HepG2 (cell line): Measurements from ENCODE around the gene NKAIN4. TPM values are rescaled to one million over a fixed set of nuclear protein-coding genes. Genes with fewer than 3 reads are reported as not detected.

Source experiments
- ATAC-seq: fragments of 200-7000 bp; cut with Tn5 transposase; 3 replicates; pipeline ENCODE4 v1.9.1; 2020; ENCODE audit warnings: mild to moderate bottlenecking, moderate library complexity
- BruUV-seq: library from RNA; stranded (reverse); fragments of 400-500 nt; replicated peaks from 2 replicates; lab custom pipeline; 2021; lab: Mats Ljungman, UMichigan
- CTCF ChIA-PET: fragments of 300-600 bp; formaldehyde crosslinking; extraction: SDS; loops from one replicate; lab custom pipeline; 2021; ENCODE audit warnings: low total read pairs, inconsistent platforms, low intra/inter-chr PET ratio; lab: Yijun Ruan, JAX
- POLR2A ChIA-PET: fragments of 350-600 bp; sonication (Branson Sonifier 250); formaldehyde crosslinking; loops from one replicate; lab custom pipeline; 2020; ENCODE audit warnings: antibody characterized with exemption, inconsistent platforms; lab: Yijun Ruan, JAX
- DNase-seq: peaks from one replicate; pipeline ENCODE4 v3.0.0-alpha.2; 2015; ENCODE audit warnings: low spot score
- FAIRE-seq: peaks from 3 replicates; lab custom pipeline; 2011; peaks lifted over from hg19 to GRCh38; lab: Jason Lieb, UNC
- H2AFZ ChIP-seq: one replicate; pipeline ENCODE4 v1.6.1; 2011; ENCODE audit warnings: low read length, inconsistent platforms
- H3K27ac ChIP-seq: fragments of 300-600 bp; 3 replicates; pipeline ENCODE4 v1.8.0; 2011; ENCODE audit warnings: mixed run types, mild to moderate bottlenecking, mixed read lengths, low read length, inconsistent platforms; ENCODE audit not compliant: insufficient read depth; ENCODE audit errors: extremely low read length
- H3K27me3 ChIP-seq, 2 experiments: fragments of 200-600 bp in 1 of 2; 2 replicates in 1 of 2; 3 replicates in 1 of 2; pipeline versions ENCODE4 v1.6.0 to v1.8.0; 2011; ENCODE audit warnings: low read length in 2 of 2, mild to moderate bottlenecking in 2 of 2, moderate library complexity in 2 of 2, inconsistent platforms in 1 of 2; ENCODE audit not compliant: insufficient read depth in 2 of 2, control insufficient read depth in 1 of 2
- H3K36me3 ChIP-seq, 2 experiments: fragments of 200-600 bp in 1 of 2; replicated peaks in 1 of 2; 2 replicates in 1 of 2; 3 replicates in 1 of 2; pipeline versions ENCODE4 v1.5.1 to v1.8.0; 2011; ENCODE audit warnings: low read length in 2 of 2, inconsistent platforms in 1 of 2; ENCODE audit not compliant: insufficient read depth in 2 of 2, control insufficient read depth in 1 of 2
- H3K4me1 ChIP-seq: 2 replicates; pipeline ENCODE4 v1.5.1; 2012; ENCODE audit warnings: low read length, inconsistent platforms; ENCODE audit not compliant: insufficient read depth
- H3K4me2 ChIP-seq: 2 replicates; pipeline ENCODE4 v1.6.0; 2011; ENCODE audit warnings: low read depth, low read length, inconsistent platforms
- H3K4me3 ChIP-seq, 3 experiments: fragments of 200-600 bp in 1 of 3; sonication (generic), shearing (Covaris generic) in 1 of 3; replicated peaks in 1 of 3; 2 replicates each; pipeline ENCODE4 v1.5.1; 2011 to 2016; ENCODE audit warnings: low read length in 3 of 3, inconsistent platforms in 2 of 3, low read depth in 2 of 3, mild to moderate bottlenecking in 2 of 3, control low read depth in 1 of 3, mixed read lengths in 1 of 3; ENCODE audit not compliant: insufficient read depth in 1 of 3
- H3K79me2 ChIP-seq: one replicate; pipeline ENCODE4 v1.6.1; 2011; ENCODE audit warnings: low read length, inconsistent platforms; ENCODE audit not compliant: insufficient read depth
- H3K9ac ChIP-seq: 2 replicates; pipeline ENCODE4 v1.6.0; 2011; ENCODE audit warnings: mild to moderate bottlenecking, low read depth, low read length, inconsistent platforms; ENCODE audit not compliant: insufficient read depth
- H3K9me3 ChIP-seq: 2 replicates; pipeline ENCODE4 v1.5.1; 2012; ENCODE audit warnings: mild to moderate bottlenecking, low read length
- H4K20me1 ChIP-seq: 2 replicates; pipeline ENCODE4 v1.6.0; 2011; ENCODE audit warnings: inconsistent platforms, mild to moderate bottlenecking, low read length, moderate library complexity; ENCODE audit not compliant: insufficient read depth
- CEBPB ChIP-seq: IDR thresholded peaks from 2 replicates; pipeline ENCODE4 v1.6.1; 2011; ENCODE audit warnings: low read depth, low read length, improper control_type of control experiment, borderline replicate concordance
- ELF4 ChIP-seq: sonication (generic); formaldehyde crosslinking; IDR thresholded peaks from 2 replicates; pipeline ENCODE4 v1.5.0; 2020; ENCODE audit warnings: missing genetic modification reagents, mild to moderate bottlenecking, moderate library complexity, borderline replicate concordance
- RBM22 ChIP-seq: fragments of 200-400 bp; formaldehyde crosslinking; optimal IDR thresholded peaks from 2 replicates; pipeline ENCODE3; 2017; ENCODE audit warnings: mild to moderate bottlenecking, low read length, moderate library complexity
- TBX2 ChIP-seq: sonication (generic); formaldehyde crosslinking; IDR thresholded peaks from 2 replicates; pipeline ENCODE4 v1.5.0; 2020; ENCODE audit warnings: missing genetic modification reagents, mild to moderate bottlenecking, borderline replicate concordance
- TRIM22 ChIP-seq: fragments of 450-650 bp; IDR thresholded peaks from 2 replicates; pipeline ENCODE4 v1.6.1; 2017
- ZNF33A ChIP-seq: sonication (generic); formaldehyde crosslinking; IDR thresholded peaks from 2 replicates; pipeline ENCODE4 v1.5.1; 2020; ENCODE audit warnings: missing genetic modification reagents, mild to moderate bottlenecking, moderate library complexity, borderline replicate concordance
- ZNF687 ChIP-seq: sonication (generic); formaldehyde crosslinking; IDR thresholded peaks from 2 replicates; pipeline ENCODE4 v1.5.1; 2020; ENCODE audit warnings: mild to moderate bottlenecking, missing genetic modification reagents, moderate library complexity
- WGBS: methylation state at CpG from one replicate; pipeline ENCODE4 v1.1.6; 2017; ENCODE audit warnings: low lambda C conversion rate; 5-methylcytosine and 5-hydroxymethylcytosine counted together
- in situ Hi-C: cut with HindIII; loops from 2 replicates; pipeline ENCODE4 v1.10.0; 2017; ENCODE audit warnings: low pct_unique_long_range_greater_than_20kb; ENCODE audit not compliant: extremely low pct_ligation_motif_present
- intact Hi-C: fragments of 100-400 bp; cut with micrococcal nuclease; formaldehyde crosslinking; loops from one replicate; pipeline ENCODE4 v1.10.0; 2022; ENCODE audit not compliant: unreplicated experiment
- polyA plus RNA-seq, 8 experiments: library from polyadenylated mRNA; depleted of rRNA in 3 of 8; stranded (reverse) in 7 of 8; unstranded in 1 of 8; fragments of >200 nt; fragmentation: Illumina TruSeq in 4 of 8; extraction: Trizol in 4 of 8; gene quantifications; 2 replicates each; pipeline versions ENCODE4 v1.2.1 to v1.2.3, GENCODE V29; 2011 to 2016; ENCODE audit warnings: low read depth in 4 of 8, missing spikeins in 1 of 8, mixed read lengths in 1 of 8; ENCODE audit not compliant: insufficient read depth in 1 of 8
- total RNA-seq, 5 experiments: library from RNA; depleted of rRNA; stranded (reverse); fragments of >200 nt; fragmentation: Illumina TruSeq; extraction: Trizol; gene quantifications; 2 replicates each; pipeline ENCODE4 v1.2.3, GENCODE V29; 2016; ENCODE audit warnings: low read depth in 1 of 5

The NKAIN4 gene
- total and polyA plus RNA-seq, 2 of the 13 experiments (the other 11 are each of a cell fraction or from before 2014, with no cell fraction given): not detected

GRCh38 chr20:63196768-63197470 lies 57.3 kb downstream of the NKAIN4 start (continued):
- TF ChIP-seq ZNF687 (CRISPR knock-in tag) (peak; percentile 15; the same call in 1 of the 2 replicates), TRIM22 (no peak), RBM22 (peak; percentile 61), ZNF33A (no peak)

GRCh38 chr20:63194797-63195173 lies 59.5 kb downstream of the NKAIN4 start:
- intact Hi-C loops: no loop called here
- DNase-seq: no peak
- no peak for ATAC-seq
- Histone ChIP-seq H4K20me1 (peaks cover 43% of the 10 kb centered on the region), H3K9ac (no peak overlapping the region), H3K27ac (no peak overlapping the region), H3K36me3 (peaks cover 22 to 37% of the 10 kb centered on the region in 2 experiments; a peak in 4 of 5 replicates), H3K4me2 (no peak overlapping the region), H3K9me3 (no peaks in the 10 kb centered on the region), H2AFZ (no peak overlapping the region), H3K79me2 (peaks cover 26% of the 10 kb centered on the region), H3K4me3 (no peak overlapping the region), H3K27me3 (no peaks in the 10 kb centered on the region), H3K4me1 (peaks cover 25% of the 10 kb centered on the region)
- ChIA-PET CTCF (no interaction called here), POLR2A (no interaction called here)
- no peak for FAIRE-seq
- no TSS peak for BruUV-seq
- no peak for TF ChIP-seq ELF4
- no peak for TF ChIP-seq TBX2 (CRISPR knock-in tag)
- TF ChIP-seq CEBPB: peak; percentile 44; the same call in 1 of the 2 replicates
- 96% methylated on average over 4 of the region's 4 CpGs for WGBS
- in situ Hi-C loops: no loop called here
